Gastrocnemius medialis (tissue), 4 donors: ENCODE data around the gene SORBS1.

Source experiments
- POLR2A ChIP-seq, 2 donors: fragments of 450-650 bp; IDR thresholded peaks; one replicate each; pipeline ENCODE4 v1.6.1; 2017; ENCODE audit warnings: antibody characterized with exemption in 2 of 2, mild to moderate bottlenecking in 2 of 2, moderate library complexity in 2 of 2
- TF ChIP-seq, protein P1 (sequence below), 5 experiments: fragments of 450-650 bp in 3 of 5; fragments of 200-600 bp in 2 of 5; sonication (generic) in 2 of 5; IDR thresholded peaks in 4 of 5; conservative IDR thresholded peaks in 1 of 5; 1 replicate in 4 of 5; 2 replicates in 1 of 5; pipeline ENCODE4 v1.5.1; 2016 to 2019; ENCODE audit warnings: antibody characterized with exemption in 5 of 5, mild to moderate bottlenecking in 3 of 5, moderate library complexity in 3 of 5

DNA sequence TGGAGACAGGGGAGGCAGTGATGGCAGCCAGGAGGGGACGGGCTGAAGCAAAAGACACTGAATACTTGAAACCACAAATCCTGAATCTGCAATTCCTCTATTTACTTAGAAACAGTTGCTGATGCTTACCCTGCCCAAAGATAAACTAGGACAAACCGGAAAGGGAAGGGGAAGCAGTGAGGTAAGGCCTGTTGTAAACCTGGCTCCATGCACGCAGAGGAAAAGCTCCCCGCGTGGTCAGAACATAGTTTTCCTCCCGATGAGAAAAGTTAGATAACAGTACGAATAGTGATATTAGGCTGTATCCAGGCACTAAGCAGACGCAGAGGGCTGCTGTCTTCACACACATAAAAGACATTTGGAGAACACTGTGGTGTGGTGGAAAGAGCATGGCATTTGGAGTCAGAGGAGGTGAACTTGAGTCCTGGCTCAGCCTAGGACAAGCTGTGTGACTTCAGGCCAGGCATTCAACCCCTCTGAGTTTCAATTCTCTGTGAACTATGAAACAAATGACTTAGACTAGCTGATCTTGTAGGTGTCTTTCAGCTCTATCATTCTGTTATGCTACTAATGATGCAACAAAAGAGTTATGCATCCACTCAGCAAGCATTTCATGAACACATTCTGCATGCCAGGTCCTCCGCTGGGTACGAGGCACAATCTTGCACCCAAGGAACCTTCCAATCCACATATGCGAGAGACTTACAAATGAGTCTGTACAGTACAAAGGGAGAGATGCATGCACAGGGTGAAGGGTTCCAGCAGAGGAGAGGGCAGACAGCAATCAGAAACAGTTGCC is 80.9 kb downstream of the SORBS1 start:
- TF ChIP-seq POLR2A (IDR thresholded peaks at IDR 0.05), result no peak
- TF ChIP-seq, protein P1, sequence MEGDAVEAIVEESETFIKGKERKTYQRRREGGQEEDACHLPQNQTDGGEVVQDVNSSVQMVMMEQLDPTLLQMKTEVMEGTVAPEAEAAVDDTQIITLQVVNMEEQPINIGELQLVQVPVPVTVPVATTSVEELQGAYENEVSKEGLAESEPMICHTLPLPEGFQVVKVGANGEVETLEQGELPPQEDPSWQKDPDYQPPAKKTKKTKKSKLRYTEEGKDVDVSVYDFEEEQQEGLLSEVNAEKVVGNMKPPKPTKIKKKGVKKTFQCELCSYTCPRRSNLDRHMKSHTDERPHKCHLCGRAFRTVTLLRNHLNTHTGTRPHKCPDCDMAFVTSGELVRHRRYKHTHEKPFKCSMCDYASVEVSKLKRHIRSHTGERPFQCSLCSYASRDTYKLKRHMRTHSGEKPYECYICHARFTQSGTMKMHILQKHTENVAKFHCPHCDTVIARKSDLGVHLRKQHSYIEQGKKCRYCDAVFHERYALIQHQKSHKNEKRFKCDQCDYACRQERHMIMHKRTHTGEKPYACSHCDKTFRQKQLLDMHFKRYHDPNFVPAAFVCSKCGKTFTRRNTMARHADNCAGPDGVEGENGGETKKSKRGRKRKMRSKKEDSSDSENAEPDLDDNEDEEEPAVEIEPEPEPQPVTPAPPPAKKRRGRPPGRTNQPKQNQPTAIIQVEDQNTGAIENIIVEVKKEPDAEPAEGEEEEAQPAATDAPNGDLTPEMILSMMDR (IDR thresholded peaks at IDR 0.05 in 4 of 5, conservative IDR thresholded peaks at IDR 0.05 in 1 of 5), result peak in 1 of 5 experiments; percentile 23
